Keratinocyte (primary cell): Measurements from ENCODE around the gene CARMIL1.

Experiments used
- CTCF ChIP-seq, 3 experiments: IDR thresholded peaks in 1 of 3; conservative IDR thresholded peaks in 1 of 3; optimal IDR thresholded peaks in 1 of 3; 2 replicates in 2 of 3; 3 replicates in 1 of 3; pipeline versions ENCODE3 to v1.5.1; 2011; ENCODE audit warnings: low read length in 3 of 3, mild to moderate bottlenecking in 3 of 3, moderate library complexity in 2 of 3, control low read depth in 1 of 3, inconsistent platforms in 1 of 3; ENCODE audit not compliant: insufficient read depth in 2 of 3; ENCODE audit errors: extremely low read depth in 1 of 3
- EZH2 ChIP-seq: IDR thresholded peaks from one replicate; pipeline ENCODE4 v1.6.1; 2012; ENCODE audit warnings: inconsistent platforms, mild to moderate bottlenecking, low read length, moderate library complexity

DNA sequence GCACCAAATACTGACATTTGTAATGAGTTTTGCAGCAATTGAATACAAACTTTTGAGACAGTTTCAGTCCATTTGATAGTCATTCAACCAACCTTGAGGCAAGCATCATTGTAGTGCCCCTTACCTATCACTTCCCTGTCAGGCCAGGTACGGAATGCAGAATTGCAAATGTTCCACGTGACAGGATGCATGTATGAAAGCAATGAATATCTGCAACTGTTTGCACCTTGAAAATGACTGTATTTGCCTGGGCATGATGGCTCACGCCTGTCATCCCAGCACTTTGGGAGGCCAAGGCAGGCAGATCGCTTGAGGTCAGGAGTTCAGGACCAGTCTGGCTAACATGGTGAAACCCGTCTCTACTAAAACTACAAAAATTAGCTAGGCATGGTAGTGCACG is 226.8 kb downstream of the CARMIL1 start:
- TF ChIP-seq CTCF (optimal IDR thresholded peaks at IDR 0.05 in 1 of 3, IDR thresholded peaks at IDR 0.05 in 1 of 3, conservative IDR thresholded peaks at IDR 0.05 in 1 of 3; ENCODE audit: extremely low read depth in 1 of 3, insufficient read depth in 2 of 3, low read length in 3 of 3) (no peak), EZH2 (no peak)
